Amniotic stem cell (primary cell): Measurements from ENCODE around the gene ITSN1.
"Not testable (repeated sequence)": the region's sequence is repeated elsewhere in the genome, so short reads cannot be mapped to it uniquely, and the experiment has no call there.

Experiments
- DNase-seq: peaks from one replicate; lab custom pipeline; 2025; lab: John Stamatoyannopoulos, UW

ITSN1 gene

DNA sequence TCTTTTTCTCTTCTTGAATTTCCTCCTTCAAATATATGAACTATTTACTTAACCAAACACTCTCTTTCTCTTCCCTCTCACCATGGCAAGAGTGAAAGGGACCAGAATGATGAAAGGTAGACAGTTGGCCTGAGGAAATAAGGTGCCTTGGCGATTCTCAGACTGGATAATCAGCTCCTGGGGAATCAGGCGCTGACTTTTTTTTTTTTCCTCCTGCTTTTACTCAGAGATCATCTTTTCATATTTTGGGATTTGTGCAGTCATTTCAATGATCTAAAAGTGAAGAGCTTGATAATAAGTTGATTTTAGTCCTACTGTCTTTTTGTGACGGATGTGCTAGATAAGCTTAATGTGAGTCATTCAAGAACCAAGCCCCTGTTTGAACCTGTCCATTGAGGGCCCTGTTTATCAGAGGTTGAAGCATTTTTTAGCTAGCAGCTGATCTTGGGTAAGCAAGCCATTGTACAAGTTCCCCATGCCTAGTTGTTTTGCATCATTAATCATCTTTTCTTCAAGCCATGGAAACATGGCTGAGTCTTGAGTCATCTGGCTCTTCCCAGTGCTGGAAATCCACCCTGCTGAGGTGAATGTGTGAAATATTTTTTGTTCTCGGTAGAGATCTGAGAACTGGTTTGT is 40.8 kb downstream of the ITSN1 start:
- DNase-seq, result peak; percentile 28

DNA sequence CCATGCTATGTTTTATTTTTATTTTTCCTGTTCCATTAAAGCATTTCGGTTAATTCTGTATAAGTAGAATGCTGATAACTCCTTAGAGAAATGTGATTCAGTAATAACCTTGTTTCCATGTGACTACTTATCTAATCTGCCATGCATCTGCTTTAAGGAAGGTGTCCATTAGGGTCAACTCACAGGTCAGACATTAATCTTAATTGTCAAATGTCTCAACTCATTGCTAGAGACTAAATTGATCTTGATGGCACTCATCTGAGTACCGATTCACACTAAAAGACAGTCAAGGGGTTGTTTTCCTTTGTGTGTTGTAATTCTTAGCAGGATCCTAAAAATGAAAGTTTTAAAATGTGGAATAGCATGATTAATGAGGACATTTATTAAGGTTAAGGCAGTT is 41.8 kb downstream of the ITSN1 start:
- no peak for DNase-seq

GRCh38 chr21:33684923-33685560 is 42.7 kb downstream of the ITSN1 start:
- DNase-seq, result no peak

GRCh38 chr21:33685613-33686197 is 43.4 kb downstream of the ITSN1 start:
- DNase-seq, result peak; percentile 39

DNA sequence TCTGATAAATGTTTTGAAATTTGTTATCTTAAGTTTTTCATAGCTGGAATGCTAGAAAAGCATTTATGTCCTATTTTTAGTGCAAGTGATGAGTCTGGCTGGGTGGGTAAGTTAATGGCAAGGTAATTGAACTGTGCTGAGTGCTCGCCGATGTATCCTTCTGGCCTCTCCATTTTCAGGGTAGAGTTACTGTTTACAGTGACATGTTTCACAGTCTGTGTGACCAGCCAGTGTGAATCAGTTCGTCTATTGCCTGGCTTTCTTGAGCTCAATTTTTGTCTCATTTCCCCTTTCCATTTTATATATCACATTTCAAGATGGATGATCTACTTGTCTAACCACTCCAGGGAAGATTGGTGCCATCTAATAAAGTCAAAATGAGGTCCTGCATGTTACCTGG is 44.1 kb downstream of the ITSN1 start:
- no peak for DNase-seq

- no peak for DNase-seq
Measured at GRCh38 chr21:33687634-33688033, 45.3 kb downstream of the ITSN1 start.

- DNase-seq, result no peak
Measured at GRCh38 chr21:33688353-33688752, 46.1 kb downstream of the ITSN1 start.

- no peak for DNase-seq
Measured at GRCh38 chr21:33690874-33691273, 48.6 kb downstream of the ITSN1 start.

- no peak for DNase-seq
Measured at GRCh38 chr21:33691945-33692603, 49.8 kb downstream of the ITSN1 start.

GRCh38 chr21:33695813-33696212 is 53.5 kb downstream of the ITSN1 start:
- no peak for DNase-seq

GRCh38 chr21:33696465-33696864 is 54.2 kb downstream of the ITSN1 start:
- DNase-seq, result no peak

GRCh38 chr21:33698087-33698860 is 56.0 kb downstream of the ITSN1 start:
- no peak for DNase-seq

DNA sequence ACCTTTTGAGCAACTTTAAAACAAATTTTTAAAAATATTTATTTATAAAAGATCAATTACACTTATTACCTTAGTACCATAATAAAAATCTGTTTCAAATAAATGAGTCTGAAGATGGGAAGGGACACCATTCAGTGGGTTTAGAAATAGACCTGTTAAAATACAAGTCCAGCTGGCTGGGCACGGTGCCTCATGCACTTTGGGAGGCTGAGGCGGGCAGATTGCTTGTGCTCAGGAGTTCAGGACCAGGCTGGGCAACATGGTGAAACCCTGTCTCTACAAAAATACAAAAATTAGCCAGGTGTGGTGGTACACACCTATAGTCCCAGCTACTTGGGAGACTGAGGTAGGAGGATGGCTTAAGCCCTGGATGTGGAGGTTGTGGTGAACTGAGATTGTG is 57.0 kb downstream of the ITSN1 start:
- DNase-seq, result no peak

DNA sequence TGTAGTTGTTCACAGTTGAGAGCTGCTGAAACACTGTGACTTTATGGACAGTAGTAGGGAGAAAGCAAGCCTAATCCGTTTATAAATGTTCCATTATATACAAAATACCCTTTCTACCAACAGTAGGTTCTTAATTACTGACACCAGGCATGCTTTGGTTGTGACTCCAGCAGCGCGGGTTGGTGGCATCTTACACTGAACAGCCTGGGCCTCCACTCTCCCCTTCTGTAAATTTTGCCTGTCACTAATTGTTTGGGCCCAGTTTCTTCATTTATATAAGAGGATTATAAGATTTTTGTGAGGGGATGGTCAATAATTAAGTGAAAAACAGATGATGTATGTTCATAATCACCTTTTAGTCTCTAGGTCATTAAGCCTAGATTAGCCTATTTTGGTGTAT is 58.2 kb downstream of the ITSN1 start:
- no peak for DNase-seq

- no peak for DNase-seq
Measured at GRCh38 chr21:33703750-33704606, 61.7 kb downstream of the ITSN1 start.

- DNase-seq, result no peak
Measured at GRCh38 chr21:33707846-33708245, 65.5 kb downstream of the ITSN1 start.

DNA sequence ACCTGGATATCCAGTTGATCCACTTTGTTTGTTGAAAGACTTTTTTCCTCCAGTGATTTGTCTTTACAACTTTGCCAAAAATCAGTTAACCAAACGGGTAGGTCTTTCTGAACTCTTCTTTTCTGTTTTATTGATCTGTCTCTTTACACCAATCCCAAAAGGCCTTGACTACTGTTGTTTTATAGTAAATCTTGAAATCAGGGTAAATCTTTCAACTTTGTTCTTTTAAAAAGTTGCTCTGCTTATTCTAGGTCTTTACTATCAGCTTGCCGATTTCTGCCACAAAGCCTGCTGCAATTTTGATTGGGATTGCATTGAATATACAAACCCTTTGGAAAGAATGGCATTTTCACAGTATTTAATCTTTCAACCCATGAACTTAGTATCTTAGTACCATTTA is 66.6 kb downstream of the ITSN1 start:
- DNase-seq, result no peak

DNA sequence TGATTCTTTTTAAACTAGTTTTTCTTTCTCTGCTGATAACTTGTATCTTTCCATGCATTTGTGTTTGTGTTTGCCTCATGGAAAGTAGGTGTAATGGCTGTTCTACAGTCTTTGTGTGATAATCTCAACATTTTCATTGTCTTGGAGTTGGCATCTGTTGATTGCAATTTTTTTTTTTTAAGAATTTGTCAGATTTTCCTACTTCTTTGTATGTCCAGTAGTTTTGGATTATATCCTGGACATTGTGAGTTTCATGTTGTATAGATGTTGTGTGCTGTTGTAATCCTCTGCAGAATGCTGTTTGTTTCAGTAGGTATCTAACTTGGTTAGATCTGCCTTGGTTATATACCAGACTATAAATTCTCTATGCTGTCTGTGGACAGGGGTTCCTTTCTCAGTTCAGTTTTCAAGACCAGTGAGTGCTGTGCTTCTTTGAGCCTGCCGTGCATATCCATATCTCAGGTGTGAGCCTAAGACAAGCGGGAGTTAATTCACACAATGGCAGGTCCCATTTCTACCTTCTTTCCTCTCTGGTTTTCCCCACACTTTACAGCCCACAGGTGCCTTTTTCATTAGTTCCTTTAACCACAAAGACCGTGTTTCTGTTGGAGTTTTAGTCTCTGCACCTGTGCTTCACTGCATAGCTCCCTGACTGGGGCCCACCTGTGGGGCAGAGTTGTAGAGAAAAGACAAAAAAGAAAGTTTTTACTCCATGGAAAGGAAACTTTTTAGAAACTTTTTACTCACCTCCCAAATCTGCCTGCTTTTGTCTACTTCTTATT is 69.9 kb downstream of the ITSN1 start:
- DNase-seq, result no peak

DNA sequence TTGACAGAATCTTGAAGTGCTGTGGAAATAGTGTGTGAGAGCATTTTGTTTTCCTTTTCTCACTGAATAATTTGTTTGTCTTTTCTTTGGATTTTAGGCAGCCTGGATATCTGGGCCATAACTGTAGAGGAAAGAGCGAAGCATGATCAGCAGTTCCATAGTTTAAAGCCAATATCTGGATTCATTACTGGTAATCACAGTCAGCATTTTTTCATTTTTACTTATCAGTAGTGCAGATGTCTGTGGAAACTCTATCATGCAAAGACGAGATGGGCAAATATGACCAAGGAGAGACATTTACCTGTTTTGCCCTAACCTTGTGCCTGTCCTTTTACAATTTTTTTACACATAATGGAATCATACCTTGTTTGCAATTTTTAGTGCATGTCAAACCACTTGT is 78.8 kb downstream of the ITSN1 start:
- DNase-seq, result no peak

DNA sequence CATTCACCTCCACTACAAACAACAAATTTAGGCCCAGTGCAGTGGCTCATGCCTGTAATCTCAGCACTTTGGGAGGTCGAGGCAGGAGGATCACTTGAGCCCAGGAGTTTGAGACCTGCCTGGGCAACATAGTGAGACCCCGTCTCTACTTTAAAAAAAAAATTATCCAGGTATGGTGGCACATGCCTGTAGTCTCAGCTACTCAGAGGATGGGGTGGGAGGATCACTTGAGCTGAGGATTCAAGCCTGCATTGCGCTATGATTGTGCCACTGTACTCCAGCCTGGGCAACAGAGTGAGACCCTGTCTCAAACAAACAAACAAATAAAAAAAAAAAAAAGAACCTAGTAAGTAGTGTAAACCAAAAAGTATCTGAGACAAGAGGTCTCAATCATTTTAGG is 86.8 kb downstream of the ITSN1 start:
- not testable (repeated sequence) for DNase-seq

- DNase-seq, result no peak
Measured at GRCh38 chr21:33729641-33730040, 87.3 kb downstream of the ITSN1 start.
